ENCODE measurements around the gene CDH13. TPM values are rescaled to one million over a fixed set of nuclear protein-coding genes. Genes with fewer than 3 reads are reported as not detected.

The CDH13 gene
- total and polyA plus RNA-seq, 10 of the 15 experiments (the other 5 are each of a cell fraction or from before 2014, with no cell fraction given): under 0.01 to 0.05 TPM; not detected in 8

DNA sequence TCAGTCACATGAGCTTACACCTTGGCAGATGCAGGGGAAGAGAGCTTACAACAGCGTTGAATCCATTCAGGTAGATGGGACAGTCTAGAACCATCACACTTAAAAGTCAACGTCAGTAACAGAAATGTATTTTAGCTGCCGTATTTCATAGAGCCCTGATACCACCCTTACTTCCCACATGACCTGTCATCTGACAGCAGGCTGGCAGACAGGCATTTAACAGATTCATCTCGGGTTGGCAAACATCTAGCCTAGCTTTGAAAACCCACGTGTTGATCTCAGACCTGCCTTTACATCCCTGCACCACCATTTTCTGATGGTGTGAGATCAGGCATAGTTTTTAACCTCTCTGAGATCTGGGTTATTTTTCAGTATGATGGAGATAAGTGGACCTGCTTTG is 1003.1 kb downstream of the CDH13 start (continued):
- TF ChIP-seq, protein P1, sequence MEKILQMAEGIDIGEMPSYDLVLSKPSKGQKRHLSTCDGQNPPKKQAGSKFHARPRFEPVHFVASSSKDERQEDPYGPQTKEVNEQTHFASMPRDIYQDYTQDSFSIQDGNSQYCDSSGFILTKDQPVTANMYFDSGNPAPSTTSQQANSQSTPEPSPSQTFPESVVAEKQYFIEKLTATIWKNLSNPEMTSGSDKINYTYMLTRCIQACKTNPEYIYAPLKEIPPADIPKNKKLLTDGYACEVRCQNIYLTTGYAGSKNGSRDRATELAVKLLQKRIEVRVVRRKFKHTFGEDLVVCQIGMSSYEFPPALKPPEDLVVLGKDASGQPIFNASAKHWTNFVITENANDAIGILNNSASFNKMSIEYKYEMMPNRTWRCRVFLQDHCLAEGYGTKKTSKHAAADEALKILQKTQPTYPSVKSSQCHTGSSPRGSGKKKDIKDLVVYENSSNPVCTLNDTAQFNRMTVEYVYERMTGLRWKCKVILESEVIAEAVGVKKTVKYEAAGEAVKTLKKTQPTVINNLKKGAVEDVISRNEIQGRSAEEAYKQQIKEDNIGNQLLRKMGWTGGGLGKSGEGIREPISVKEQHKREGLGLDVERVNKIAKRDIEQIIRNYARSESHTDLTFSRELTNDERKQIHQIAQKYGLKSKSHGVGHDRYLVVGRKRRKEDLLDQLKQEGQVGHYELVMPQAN (conservative IDR thresholded peaks at IDR 0.05): no peak
- TF ChIP-seq JUNB (IDR thresholded peaks at IDR 0.05): no peak
- no peak for TF ChIP-seq CBX3 (IDR thresholded peaks at IDR 0.05; ENCODE audit: borderline replicate concordance, low read depth)
- no peak for TF ChIP-seq BHLHE40 (IDR thresholded peaks at IDR 0.05; ENCODE audit: borderline replicate concordance in 1 of 2, low read depth in 2 of 2, low read length in 1 of 2)
- no peak for TF ChIP-seq HCFC1 (IDR thresholded peaks at IDR 0.05; ENCODE audit: low read length)
- no peak for TF ChIP-seq SREBF2 (IDR thresholded peaks at IDR 0.05; ENCODE audit: low read length)
- no peak for TF ChIP-seq BMI1 (IDR thresholded peaks at IDR 0.05; ENCODE audit: borderline replicate concordance)
- no peak for TF ChIP-seq CREM (IDR thresholded peaks at IDR 0.05; ENCODE audit: low read depth)
- TF ChIP-seq, protein P2, sequence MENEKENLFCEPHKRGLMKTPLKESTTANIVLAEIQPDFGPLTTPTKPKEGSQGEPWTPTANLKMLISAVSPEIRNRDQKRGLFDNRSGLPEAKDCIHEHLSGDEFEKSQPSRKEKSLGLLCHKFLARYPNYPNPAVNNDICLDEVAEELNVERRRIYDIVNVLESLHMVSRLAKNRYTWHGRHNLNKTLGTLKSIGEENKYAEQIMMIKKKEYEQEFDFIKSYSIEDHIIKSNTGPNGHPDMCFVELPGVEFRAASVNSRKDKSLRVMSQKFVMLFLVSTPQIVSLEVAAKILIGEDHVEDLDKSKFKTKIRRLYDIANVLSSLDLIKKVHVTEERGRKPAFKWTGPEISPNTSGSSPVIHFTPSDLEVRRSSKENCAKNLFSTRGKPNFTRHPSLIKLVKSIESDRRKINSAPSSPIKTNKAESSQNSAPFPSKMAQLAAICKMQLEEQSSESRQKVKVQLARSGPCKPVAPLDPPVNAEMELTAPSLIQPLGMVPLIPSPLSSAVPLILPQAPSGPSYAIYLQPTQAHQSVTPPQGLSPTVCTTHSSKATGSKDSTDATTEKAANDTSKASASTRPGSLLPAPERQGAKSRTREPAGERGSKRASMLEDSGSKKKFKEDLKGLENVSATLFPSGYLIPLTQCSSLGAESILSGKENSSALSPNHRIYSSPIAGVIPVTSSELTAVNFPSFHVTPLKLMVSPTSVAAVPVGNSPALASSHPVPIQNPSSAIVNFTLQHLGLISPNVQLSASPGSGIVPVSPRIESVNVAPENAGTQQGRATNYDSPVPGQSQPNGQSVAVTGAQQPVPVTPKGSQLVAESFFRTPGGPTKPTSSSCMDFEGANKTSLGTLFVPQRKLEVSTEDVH (IDR thresholded peaks at IDR 0.05; ENCODE audit: low read depth, partially characterized antibody): no peak
- TF ChIP-seq EED (IDR thresholded peaks at IDR 0.05; ENCODE audit: low read depth): no peak
